Stomach (tissue), 9 donors: ENCODE results near the gene CERS2. TPM values are rescaled to one million over a fixed set of nuclear protein-coding genes. Genes with fewer than 3 reads are reported as not detected.
"Not testable (repeated sequence)": the region's sequence is repeated elsewhere in the genome, so short reads cannot be mapped to it uniquely, and the experiment has no call there.

ENCODE experiments used
- DNase-seq, 2 donors: peaks; one replicate each; pipeline versions ENCODE4 v3.0.0 to v3.0.0-alpha.2; 2013 to 2019
- H3K27ac ChIP-seq, 5 donors: fragments of 200-600 bp in 4 of 5; sonication (generic) in 4 of 5; one replicate each; pipeline ENCODE4 v1.5.1; 2013 to 2019; ENCODE audit warnings: mild to moderate bottlenecking in 1 of 5, moderate library complexity in 1 of 5
- H3K27me3 ChIP-seq, 3 donors: fragments of 200-600 bp; sonication (generic); one replicate each; pipeline ENCODE4 v1.5.1; 2017 to 2019; ENCODE audit warnings: mixed run types in 1 of 3
- H3K36me3 ChIP-seq, 4 donors: fragments of 200-600 bp; sonication (generic); 1 replicate in 3 of 4; 2 replicates in 1 of 4; pipeline ENCODE4 v1.5.1; 2016 to 2019
- H3K4me1 ChIP-seq, 4 donors: fragments of 200-600 bp; sonication (generic); one replicate each; pipeline ENCODE4 v1.5.1; 2016 to 2019
- H3K4me3 ChIP-seq, 4 donors: fragments of 200-600 bp; sonication (generic) in 3 of 4; one replicate each; pipeline ENCODE4 v1.5.1; 2016 to 2019; ENCODE audit warnings: mild to moderate bottlenecking in 1 of 4
- H3K9me3 ChIP-seq, 4 donors: fragments of 200-600 bp; sonication (generic); one replicate each; pipeline ENCODE4 v1.5.1; 2016 to 2019
- EP300 ChIP-seq: sonication (generic); formaldehyde crosslinking; IDR thresholded peaks from one replicate; pipeline ENCODE4 v1.6.1; 2017; ENCODE audit warnings: antibody characterized with exemption
- POLR2A ChIP-seq, 4 donors: fragments of 450-650 bp; IDR thresholded peaks; one replicate each; pipeline ENCODE4 v1.6.1; 2016; ENCODE audit warnings: antibody characterized with exemption in 4 of 4, control low read depth in 2 of 4, mild to moderate bottlenecking in 1 of 4, moderate library complexity in 1 of 4
- POLR2AphosphoS5 ChIP-seq, 3 donors: sonication (generic); formaldehyde crosslinking; IDR thresholded peaks; one replicate each; pipeline ENCODE4 v1.6.1; 2016; ENCODE audit warnings: antibody characterized with exemption in 3 of 3
- WGBS, 5 donors: extraction: QIAGEN DNeasy Blood & Tissue Kit in 3 of 5; methylation state at CpG; one replicate each; pipeline versions ENCODE4 v1.1.5 to v1.1.7; 2013 to 2018; 5-methylcytosine and 5-hydroxymethylcytosine counted together
- intact Hi-C: fragments of 100-400 bp; cut with DNase I; formaldehyde crosslinking; loops from one replicate; pipeline ENCODE4 v1.15.1; 2023; ENCODE audit warnings: low total_unique reads
- polyA plus RNA-seq, 3 donors: library from polyadenylated mRNA; stranded (reverse); fragments of 200-250 nt; gene quantifications; one replicate each; pipeline ENCODE4 v1.2.3, GENCODE V29; 2013
- total RNA-seq, 5 donors: library from RNA; depleted of rRNA; stranded (reverse); fragments of >200 nt; gene quantifications; one replicate each; pipeline versions ENCODE4 v1.1.0 to v1.2.3, GENCODE V29; 2014 to 2016
- TF ChIP-seq, protein P1 (sequence below), 7 experiments: fragments of 450-650 bp in 4 of 7; fragments of 200-600 bp in 3 of 7; sonication (generic) in 3 of 7; IDR thresholded peaks; one replicate each; pipeline ENCODE4 v1.5.1; 2016 to 2019; ENCODE audit warnings: antibody characterized with exemption in 7 of 7, control low read depth in 2 of 7, mild to moderate bottlenecking in 1 of 7
- donor health status: healthy with polysubstance abuse.
- donor health status: Bipolar disorder and iron deficiency.
- donor health status: healthy.

The CERS2 gene
- total and polyA plus RNA-seq, 8 donors: 24.9 to 125 (median 106) TPM

DNA sequence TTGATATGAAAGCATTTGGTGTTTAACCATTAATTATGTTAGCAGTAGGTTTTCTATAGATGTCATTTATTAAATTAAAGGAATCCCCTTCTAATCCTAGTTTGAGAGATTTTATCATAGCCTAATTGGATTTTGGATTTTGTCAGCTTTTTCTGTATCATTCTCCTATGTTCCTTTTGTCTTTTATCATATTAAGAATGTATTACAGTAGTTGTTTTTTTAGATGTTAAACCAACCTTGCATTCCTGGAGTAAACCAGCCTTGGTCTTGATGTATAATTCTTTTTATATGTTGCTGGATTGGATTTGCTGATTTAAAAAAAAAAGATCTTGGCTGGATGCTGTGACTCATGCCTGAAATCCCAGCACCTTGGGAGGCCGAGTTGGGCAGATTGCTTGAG is 42.9 kb downstream of the CERS2 start:
- Histone ChIP-seq H3K36me3 (peaks cover 46 to 94% (median 89%) of the 10 kb centered on the region in 4 donors), H3K27ac (no peak overlapping the region), H3K27me3 (no peaks in the 10 kb centered on the region), H3K9me3 (peaks cover 0 to 10% (median 3%) of the 10 kb centered on the region in 4 donors), H3K4me3 (no peak overlapping the region), H3K4me1 (peaks cover 7 to 21% (median 13%) of the 10 kb centered on the region in 4 donors)
- 94 to 100% (median 100%) methylated on average over 1 of the region's 1 CpG for WGBS, 5 donors
- TF ChIP-seq POLR2A (IDR thresholded peaks at IDR 0.05) (no peak), POLR2AphosphoS5 (IDR thresholded peaks at IDR 0.05) (no peak), EP300 (no peak)
- TF ChIP-seq, protein P1, sequence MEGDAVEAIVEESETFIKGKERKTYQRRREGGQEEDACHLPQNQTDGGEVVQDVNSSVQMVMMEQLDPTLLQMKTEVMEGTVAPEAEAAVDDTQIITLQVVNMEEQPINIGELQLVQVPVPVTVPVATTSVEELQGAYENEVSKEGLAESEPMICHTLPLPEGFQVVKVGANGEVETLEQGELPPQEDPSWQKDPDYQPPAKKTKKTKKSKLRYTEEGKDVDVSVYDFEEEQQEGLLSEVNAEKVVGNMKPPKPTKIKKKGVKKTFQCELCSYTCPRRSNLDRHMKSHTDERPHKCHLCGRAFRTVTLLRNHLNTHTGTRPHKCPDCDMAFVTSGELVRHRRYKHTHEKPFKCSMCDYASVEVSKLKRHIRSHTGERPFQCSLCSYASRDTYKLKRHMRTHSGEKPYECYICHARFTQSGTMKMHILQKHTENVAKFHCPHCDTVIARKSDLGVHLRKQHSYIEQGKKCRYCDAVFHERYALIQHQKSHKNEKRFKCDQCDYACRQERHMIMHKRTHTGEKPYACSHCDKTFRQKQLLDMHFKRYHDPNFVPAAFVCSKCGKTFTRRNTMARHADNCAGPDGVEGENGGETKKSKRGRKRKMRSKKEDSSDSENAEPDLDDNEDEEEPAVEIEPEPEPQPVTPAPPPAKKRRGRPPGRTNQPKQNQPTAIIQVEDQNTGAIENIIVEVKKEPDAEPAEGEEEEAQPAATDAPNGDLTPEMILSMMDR (IDR thresholded peaks at IDR 0.05): no peak
- peak in 1 of 2 donors; percentile 28 for DNase-seq
- intact Hi-C loops: no loop called here

DNA sequence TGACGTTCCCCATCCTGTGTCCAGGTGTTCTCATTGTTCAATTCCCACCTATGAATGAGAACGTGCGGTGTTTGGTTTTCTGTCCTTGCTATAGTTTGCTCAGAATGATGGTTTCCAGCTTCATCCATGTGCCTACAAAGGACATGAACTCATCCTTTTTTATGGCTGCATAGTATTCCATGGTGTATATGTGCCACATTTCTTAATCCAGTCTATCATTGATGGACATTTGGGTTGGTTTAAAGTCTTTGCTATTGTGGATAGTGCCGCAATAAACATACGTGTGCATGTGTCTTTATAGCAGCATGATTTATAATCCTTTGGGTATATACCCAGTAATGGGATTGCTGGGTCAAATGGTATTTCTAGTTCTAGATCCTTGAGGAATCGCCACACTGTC is 45.9 kb downstream of the CERS2 start:
- H3K4me3 ChIP-seq, H3K27ac ChIP-seq, intact Hi-C loops, H3K27me3 ChIP-seq, DNase-seq: not testable (repeated sequence)
- 94 to 100% (median 97%) methylated on average over 6 of the region's 6 CpGs for WGBS, 5 donors
- H3K36me3 ChIP-seq: peaks cover 36 to 65% (median 63%) of the 10 kb centered on the region in 4 donors
- H3K4me1 ChIP-seq: peaks cover 8 to 23% (median 15%) of the 10 kb centered on the region in 4 donors
- H3K9me3 ChIP-seq: peaks cover 0 to 10% (median 3%) of the 10 kb centered on the region in 4 donors

DNA sequence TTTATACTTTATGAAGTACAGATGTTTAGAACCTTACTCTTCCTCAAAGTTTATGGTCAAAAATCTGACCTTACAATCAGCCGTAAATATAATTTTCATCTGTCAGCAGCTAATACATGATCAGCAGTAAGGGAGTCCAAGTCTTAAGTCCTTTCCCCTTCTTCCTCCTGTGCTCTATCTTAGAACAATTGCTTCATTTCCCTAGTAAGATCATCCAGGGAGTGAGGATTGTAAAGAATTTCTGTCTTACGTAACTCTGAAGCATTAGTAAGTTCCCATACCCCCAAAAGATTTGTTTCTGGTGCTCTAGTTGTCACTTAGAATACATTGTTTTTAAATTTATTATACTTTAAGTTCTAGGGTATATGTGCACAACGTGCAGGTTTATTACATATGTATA is 46.3 kb downstream of the CERS2 start:
- peaks cover 0 to 10% (median 3%) of the 10 kb centered on the region in 4 donors for H3K9me3 ChIP-seq
- H3K27ac ChIP-seq: no peak overlapping the region
- intact Hi-C loops: no loop called here
- peaks cover 36 to 60% (median 58%) of the 10 kb centered on the region in 4 donors for H3K36me3 ChIP-seq
- H3K4me3 ChIP-seq: no peak overlapping the region
- TF ChIP-seq POLR2A (IDR thresholded peaks at IDR 0.05) (no peak), POLR2AphosphoS5 (IDR thresholded peaks at IDR 0.05) (no peak)
- TF ChIP-seq, protein P1 (IDR thresholded peaks at IDR 0.05): no peak
- peaks cover 8 to 23% (median 15%) of the 10 kb centered on the region in 4 donors for H3K4me1 ChIP-seq
- WGBS, 5 donors: 91 to 97% (median 96%) methylated on average over 3 of the region's 3 CpGs
- no peaks in the 10 kb centered on the region for H3K27me3 ChIP-seq
- DNase-seq: no peak

DNA sequence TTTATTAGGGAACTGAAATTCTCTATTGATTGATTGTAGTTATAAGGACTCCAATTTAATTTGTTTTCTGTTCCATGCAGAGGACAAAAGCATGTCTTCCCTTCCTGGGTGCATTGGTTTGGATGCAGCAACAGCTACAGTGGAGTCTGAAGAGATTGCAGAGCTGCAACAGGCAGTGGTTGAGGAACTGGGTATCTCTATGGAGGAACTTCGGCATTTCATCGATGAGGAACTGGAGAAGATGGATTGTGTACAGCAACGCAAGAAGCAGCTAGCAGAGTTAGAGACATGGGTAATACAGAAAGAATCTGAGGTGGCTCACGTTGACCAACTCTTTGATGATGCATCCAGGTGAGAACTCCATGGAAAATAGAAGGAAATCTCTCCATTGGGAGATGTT is 47.0 kb downstream of the CERS2 start:
- intact Hi-C loops: no loop called here
- WGBS, 5 donors: 90 to 97% (median 94%) methylated on average over 4 of the region's 4 CpGs
- H3K4me1 ChIP-seq: peaks cover 8 to 24% (median 15%) of the 10 kb centered on the region in 4 donors
- TF ChIP-seq POLR2A (IDR thresholded peaks at IDR 0.05) (no peak), POLR2AphosphoS5 (IDR thresholded peaks at IDR 0.05) (no peak), EP300 (no peak)
- TF ChIP-seq, protein P1 (IDR thresholded peaks at IDR 0.05): no peak
- DNase-seq: no peak
- no peak overlapping the region for H3K27ac ChIP-seq
- H3K36me3 ChIP-seq: peaks cover 36 to 54% (median 52%) of the 10 kb centered on the region in 4 donors
- peaks cover 0 to 10% (median 3%) of the 10 kb centered on the region in 4 donors for H3K9me3 ChIP-seq
- H3K4me3 ChIP-seq: peak overlapping the region in 1 of 4 donors; percentile 68
- no peaks in the 10 kb centered on the region for H3K27me3 ChIP-seq

DNA sequence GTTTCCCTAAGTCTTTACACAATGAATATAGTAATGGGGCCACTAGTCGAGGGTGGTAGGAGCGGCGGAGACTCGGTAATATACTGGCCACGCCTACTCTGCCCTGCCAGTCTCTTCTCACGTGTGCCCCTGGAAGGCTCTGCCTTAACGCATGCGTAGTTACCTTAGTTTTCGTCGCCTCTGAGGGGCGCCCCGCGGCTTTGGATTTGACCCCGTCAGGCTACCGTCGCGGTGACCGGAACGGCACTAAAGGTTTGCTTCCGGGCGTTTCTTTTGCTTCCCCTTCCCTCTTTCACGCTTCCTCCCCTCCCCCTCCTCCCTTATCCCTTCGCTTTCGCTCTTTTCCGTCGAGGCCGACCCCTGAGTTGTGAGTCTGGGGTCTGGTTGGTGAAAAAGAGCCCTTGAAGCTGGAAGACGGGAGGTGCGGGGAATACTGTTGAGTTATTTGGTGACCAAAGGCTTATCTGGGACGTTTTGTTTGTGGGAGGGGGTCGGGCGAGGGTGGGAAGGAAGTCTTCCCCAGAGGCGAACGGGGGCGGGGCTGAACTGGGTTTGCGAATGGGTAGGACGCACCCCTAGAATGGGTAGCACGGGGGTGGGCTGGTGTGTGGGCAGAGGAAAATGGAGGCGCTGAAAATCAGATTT is 48.4 kb downstream of the CERS2 start, which contains the start of gene SETDB1:
Gene SETDB1 (plus strand): TSS at position 267 of the 645 bp plus-strand sequence. CDS start 1,352 bp downstream, outside the sequence.
- DNase-seq: peak; percentile 95 to 99
- Histone ChIP-seq H3K36me3 (peaks cover 26 to 40% (median 38%) of the 10 kb centered on the region in 4 donors), H3K4me3 (peak within 1 kb of the TSS; percentile 68 to 93 (median 76)), H3K4me1 (peaks cover 8 to 28% (median 18%) of the 10 kb centered on the region in 4 donors), H3K27ac (peak within 1 kb of the TSS; percentile 86 to 91 (median 90)), H3K9me3 (no peaks in the 10 kb centered on the region), H3K27me3 (no peaks in the 10 kb centered on the region)
- 0 to 1% (median 0%) methylated on average over 39 of the region's 39 CpGs for WGBS, 5 donors
- intact Hi-C loops: no loop called here
- TF ChIP-seq POLR2AphosphoS5 (IDR thresholded peaks at IDR 0.05): peak; percentile 75 to 96 (median 86)
- TF ChIP-seq POLR2A (IDR thresholded peaks at IDR 0.05): no peak
